Measurements from ENCODE around the gene RTKN2.
"Not testable (repeated sequence)": the region's sequence is repeated elsewhere in the genome, so short reads cannot be mapped to it uniquely, and the experiment has no call there.

RTKN2 gene, protein sequence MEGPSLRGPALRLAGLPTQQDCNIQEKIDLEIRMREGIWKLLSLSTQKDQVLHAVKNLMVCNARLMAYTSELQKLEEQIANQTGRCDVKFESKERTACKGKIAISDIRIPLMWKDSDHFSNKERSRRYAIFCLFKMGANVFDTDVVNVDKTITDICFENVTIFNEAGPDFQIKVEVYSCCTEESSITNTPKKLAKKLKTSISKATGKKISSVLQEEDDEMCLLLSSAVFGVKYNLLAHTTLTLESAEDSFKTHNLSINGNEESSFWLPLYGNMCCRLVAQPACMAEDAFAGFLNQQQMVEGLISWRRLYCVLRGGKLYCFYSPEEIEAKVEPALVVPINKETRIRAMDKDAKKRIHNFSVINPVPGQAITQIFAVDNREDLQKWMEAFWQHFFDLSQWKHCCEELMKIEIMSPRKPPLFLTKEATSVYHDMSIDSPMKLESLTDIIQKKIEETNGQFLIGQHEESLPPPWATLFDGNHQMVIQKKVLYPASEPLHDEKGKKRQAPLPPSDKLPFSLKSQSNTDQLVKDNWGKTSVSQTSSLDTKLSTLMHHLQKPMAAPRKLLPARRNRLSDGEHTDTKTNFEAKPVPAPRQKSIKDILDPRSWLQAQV

DNA sequence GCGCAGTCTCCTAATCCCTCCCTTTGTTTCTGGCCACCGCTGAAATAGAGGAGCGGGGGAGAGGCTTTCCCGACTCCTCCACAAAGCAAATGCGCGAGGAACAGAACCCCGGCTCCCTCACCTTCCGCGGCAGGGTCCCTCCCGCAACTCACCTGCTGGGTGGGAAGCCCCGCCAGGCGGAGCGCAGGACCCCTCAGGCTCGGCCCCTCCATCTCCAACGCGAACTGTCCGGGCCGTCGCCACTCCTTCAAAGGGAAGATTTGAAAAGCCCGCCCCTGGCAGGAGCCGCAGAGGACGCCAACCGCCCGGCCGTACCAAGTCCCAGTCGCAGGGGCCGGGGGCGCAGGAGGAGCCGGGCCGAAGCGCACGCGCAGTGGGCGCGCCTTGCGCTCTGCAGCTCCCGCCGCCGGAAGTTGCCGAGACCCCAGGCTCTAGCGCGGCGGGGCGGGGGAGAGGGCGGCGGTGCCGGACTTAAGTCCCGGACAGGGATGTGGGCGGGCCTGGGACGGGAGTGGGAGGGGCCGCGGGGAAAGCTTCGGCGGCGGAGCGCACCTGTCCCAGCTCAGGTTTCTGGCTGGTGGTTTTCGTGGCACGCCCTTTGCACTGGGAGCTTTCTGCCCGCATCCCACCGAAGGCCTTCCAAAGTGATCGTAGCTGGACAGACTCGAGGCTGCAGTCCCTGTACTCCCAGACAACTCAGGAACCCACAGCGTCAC, at the start of gene RTKN2:
Gene RTKN2 (minus strand): TSS at position 446 of the 716 bp plus-strand sequence. CDS start 234 bp downstream, at position 212.
- DNase-seq (ENCODE audit: low read depth in 2 of 2, low spot score in 1 of 2), result peak in 1 of 2 donors; percentile 17

DNA sequence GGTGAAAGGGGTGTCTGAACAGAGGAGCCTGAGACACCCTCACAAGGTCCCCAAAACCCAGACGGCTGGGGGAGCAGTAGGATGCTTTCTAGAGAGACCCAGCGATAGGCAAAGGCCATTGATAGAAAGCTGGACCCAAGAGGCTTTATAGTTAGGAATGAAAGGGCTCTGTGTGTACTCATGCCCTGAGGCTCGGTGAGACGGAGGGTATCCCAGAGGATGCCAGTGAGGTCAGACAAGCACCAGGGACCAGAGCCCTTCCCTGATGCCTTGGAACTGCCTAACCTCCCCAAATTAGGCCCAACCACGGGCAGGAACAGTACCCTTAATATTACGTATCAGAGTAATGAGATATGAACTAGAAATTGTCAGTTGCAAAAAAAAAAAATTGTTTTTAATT, 48.6 kb upstream of the RTKN2 start:
- DNase-seq (ENCODE audit: low read depth in 2 of 2, low spot score in 1 of 2), result no peak

DNA sequence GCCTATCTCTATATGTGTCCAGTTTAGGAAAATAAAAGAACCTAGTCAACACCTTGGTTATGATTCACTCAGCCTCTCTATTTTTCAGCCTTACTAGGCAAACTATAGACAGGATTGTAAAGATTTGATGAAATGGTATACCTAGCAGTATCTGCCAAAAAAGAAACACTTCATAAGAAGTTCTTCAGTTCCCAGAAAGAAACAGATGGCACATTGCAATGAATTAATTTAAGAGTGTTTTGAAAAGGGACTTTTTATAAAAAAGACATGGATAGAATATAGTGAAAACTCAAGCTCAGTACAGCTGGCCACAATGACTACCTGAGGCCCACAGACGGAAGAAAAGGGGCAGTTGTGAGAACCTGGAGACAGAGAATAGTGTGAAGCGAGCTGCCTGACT, 40.6 kb upstream of the RTKN2 start:
- DNase-seq (ENCODE audit: low read depth in 2 of 2, low spot score in 1 of 2), result no peak

DNA sequence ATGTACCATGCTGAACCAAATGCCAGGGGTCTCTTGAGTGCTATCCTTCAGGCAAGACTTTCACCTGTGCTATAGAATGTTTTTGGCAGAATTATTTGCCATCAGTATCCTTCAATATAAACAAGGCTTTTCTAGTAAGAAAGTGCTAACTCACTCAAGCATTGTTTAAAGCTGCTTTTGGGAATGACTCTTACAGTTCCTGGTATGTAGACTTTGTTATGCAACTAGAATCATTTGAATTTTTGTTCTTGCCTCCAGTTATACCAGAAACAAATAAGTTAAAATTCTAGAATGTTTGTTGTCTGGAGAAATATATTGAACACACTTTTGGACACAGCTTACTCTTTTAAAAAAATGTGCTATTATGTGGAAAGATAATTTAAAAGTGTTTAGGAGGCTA, 39.5 kb upstream of the RTKN2 start:
- no peak for DNase-seq (ENCODE audit: low read depth in 2 of 2, low spot score in 1 of 2)

DNA sequence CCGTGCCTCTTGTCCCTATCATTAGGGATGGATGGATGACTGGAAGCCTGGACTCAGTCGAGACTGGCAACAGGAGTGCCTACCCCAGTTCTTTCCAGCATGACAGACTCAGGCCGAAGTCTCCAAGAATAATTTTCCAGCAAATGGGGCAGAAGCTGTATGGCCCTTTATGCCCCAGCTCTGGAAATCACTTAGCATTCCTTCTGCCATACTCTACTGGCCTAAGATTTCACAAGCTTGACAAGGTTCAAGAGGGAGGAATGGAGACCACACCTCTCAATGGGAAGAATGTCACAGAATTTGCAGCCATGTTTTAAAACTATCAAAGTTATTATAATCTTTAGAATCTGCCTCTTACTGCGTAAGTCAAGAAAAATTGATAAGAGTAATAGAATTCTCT, 39.0 kb upstream of the RTKN2 start:
- DNase-seq (ENCODE audit: low read depth in 2 of 2, low spot score in 1 of 2), result no peak

DNA sequence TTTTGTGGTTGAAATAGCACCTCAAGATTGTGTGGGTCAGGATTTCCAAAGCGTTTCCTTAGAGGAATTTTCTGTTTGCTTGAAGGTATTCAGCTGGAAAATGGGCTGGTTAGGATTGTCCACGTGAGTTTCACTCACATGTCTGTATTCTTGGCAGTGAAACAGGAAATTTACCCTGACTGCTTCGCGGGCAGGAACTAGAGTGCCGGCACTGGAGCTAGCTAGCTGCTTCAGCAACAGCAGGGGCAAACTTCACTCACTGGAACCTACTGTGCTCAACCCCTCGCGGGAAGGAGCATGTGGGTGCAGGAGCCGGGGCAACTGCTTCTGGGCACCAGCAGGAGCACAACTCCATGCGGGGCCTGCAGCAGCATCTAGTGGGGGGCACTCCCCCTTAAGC, 38.0 kb upstream of the RTKN2 start:
- no peak for DNase-seq (ENCODE audit: low read depth in 2 of 2, low spot score in 1 of 2)

DNA sequence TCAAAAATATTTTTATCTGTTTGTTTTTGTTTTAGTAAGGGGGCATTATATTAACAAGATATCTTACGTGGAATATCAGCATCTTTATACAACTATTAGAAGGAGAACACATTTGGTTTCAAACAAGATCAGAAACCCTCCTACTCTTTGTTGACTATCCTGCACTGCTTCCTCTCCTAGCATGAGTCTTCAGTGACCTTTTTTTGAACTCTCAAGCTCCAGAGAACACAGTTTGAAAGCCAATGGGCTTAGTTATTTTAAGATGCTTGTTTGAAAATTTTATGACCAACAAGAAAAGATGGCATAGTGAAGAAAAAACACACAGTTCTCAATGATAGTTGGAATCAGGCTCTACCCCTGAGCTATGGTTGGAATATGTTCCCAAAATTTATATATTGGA, 37.2 kb upstream of the RTKN2 start:
- no peak for DNase-seq (ENCODE audit: low read depth in 2 of 2, low spot score in 1 of 2)

DNA sequence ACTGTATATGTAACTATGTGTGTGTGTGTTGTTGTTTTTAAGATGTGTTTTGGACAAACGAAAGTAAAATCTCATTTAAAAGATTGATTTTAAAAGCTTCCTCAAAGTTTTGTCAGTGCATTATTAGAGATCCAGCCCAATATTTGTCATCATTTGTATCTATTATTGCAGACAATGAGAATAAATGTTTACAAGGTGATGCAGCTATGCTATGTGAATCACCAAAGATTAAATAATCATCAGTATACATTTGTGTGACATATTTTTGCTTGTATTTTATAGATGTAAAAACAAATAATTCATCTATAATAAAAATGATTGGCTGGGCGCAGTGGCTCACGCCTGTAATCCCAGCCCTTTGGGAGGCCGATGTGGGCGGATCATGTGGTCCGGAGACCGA, 35.3 kb upstream of the RTKN2 start:
- no peak for DNase-seq (ENCODE audit: low read depth in 2 of 2, low spot score in 1 of 2)

DNA sequence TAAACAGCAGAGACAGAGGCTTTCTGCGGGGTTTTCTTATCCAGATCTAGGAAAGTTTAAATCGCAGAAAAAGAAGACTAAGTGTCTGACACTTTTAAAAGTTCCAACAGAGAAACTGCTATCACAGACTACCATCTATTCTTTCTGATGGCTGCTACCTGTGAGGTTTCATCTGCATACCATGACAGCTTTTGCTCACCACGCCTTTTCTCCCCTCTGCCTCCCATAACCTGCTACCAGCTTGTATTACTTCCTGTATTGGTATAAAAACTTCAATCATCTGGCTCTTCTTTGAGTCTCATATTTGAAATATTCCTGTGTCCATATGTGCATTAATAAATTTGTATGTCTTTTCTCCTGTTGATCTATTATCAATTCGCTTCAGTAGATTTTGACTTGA, 34.1 kb upstream of the RTKN2 start:
- DNase-seq (ENCODE audit: low read depth in 2 of 2, low spot score in 1 of 2), result no peak

DNA sequence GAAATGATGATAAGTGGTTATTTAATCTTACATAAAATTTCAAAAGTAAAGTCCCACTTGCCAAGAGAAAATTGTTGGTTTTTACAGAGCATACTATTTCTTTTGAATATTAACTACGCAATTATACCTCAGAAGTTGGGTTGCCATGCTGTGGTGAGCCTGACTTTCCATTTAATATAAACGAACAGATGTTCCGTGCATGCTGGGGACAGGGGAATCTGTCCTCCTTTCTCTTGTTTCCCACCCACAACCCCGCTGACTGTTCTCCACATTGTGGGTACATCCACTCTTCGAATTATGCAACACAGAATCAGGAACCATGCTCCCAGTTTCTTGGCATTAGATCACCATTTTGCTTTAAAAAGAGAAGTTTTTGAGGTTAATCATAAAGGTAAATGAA, 29.2 kb upstream of the RTKN2 start:
- DNase-seq (ENCODE audit: low read depth in 2 of 2, low spot score in 1 of 2), result no peak

DNA sequence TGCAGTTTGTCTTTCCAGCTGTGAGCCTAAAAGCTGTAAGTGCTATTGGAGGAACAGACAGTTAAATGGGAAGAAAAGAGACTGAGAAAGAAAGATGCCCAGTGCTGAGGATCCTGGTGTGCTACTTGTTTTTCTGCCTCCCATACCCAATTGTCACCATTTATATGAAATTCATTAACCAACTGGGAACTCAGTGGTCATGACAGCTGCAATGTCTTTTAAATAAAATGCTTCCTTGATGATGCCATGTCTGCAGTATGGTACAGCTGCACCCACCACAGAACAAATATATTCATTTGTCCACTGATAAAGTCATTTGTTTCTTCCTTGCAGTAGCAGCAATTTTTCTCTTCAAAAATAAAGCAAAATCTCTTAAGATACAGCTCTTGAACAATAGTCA, 15.6 kb upstream of the RTKN2 start:
- DNase-seq (ENCODE audit: low read depth in 2 of 2, low spot score in 1 of 2), result no peak

DNA sequence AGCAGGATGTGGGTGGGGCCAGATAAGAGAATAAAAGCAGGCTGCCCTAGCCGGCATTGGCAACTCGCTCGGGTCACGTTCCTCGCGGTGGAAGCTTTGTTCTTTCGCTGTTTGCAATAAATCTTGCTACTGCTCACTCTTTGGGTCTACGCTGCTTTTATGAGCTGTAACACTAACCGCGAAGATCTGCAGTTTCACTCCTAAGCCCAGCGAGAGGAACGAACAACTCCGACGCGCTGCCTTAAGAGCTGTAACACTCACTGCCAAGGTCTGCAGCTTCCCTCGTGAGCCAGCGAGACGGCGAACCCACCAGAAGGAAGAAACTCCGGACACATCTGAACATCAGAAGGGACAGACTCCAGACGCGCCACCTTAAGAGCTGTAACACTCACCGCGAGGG, 12.7 kb upstream of the RTKN2 start:
- DNase-seq (ENCODE audit: low read depth in 2 of 2, low spot score in 1 of 2), result not testable (repeated sequence)

DNA sequence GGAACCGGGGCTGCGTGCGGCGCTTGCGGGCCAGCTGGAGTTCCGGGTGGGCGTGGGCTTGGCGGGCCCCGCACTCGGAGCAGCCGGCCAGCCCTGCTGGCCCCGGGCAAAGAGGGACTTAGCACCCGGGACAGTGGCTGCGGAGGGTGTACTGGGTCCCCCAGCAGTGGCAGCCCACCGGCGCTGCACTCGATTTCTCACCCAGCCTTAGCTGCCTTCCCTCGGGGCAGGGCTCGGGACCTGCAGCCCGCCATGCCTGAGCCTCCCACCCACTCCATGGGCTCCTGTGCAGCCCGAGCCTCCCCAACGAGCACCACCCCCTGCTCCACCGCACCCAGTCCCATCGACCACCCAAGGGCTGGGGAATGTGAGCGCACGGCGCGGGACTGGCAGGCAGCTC, 11.7 kb upstream of the RTKN2 start:
- not testable (repeated sequence) for DNase-seq (ENCODE audit: low read depth in 2 of 2, low spot score in 1 of 2)

DNA sequence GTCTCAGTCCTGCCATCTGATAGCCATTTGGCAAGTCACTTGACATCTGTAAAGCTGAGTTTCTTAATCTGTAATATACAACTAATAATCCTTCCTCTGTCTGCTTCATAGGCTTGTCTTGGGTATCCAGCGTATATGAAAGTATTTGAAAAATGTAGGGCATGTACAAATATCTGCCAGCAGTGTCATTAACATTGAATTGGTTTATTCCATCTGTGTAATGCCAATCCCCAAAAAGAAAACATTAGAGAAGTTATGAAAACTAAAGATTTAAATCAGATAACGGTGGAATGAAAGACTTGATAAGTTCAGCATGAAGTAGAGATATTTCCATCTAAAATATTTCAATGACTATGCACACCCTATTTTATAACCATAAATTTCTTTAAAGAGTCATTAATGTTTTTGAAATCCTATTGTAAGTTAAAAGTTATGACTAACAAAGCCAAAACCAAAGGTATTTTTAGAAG, 9.8 kb upstream of the RTKN2 start:
- DNase-seq (ENCODE audit: low read depth in 2 of 2, low spot score in 1 of 2), result no peak

DNA sequence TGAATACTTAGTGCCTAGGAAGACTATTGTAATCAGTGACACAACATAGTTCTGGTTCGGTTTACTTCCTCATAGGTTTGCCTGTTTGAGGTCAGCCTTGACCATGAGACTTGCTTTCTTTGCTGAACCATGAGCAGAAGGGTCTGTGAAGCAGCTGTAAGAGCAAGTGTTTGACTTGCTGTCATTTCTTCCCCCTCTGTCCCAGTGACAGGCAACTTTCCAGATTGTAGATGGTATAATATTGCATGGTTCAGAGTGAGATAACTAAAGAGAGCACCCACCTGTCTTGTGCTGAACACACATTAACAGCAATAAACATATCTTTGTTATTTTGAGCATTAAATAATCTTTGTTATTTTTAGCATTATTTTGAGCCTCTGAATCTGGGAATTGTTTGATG, 9.3 kb upstream of the RTKN2 start:
- DNase-seq (ENCODE audit: low read depth in 2 of 2, low spot score in 1 of 2), result no peak

DNA sequence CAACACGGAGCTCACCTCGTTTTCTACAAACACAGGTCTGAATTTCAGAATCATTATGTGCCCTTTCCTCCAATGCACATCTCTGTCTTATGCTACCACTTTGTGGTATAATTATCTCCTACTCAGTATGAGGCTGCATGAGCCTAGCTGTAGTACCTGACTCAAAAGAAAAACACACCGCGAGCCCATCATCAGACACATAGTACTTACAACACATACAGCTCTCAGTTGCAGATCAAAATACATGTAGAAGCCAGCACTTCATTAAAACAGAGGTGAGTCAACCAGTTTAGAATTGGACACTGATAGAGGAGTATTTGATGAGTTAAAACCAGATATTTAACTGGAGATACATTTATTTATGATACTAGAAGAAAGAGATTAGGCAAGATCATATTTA, 1.4 kb upstream of the RTKN2 start:
- no peak for DNase-seq (ENCODE audit: low read depth in 2 of 2, low spot score in 1 of 2)

DNA sequence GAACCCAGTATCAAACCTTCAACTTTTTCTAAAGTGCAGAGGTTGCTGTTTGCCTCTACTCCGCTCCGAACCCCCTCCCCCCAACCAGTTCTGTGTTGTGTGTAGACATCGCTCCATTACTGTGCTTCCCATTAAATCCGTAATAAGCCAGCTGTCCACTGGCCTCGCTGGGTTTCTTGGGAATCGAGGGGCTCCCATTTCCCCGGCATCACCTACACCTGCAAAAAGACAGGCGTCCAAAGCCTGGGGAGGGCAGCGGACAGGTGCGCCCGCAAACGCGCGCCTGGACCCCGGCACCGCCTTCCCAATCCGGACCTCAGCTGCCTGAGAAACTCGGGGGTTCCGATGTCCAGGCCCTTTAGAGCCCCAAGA, 631 bp downstream of the RTKN2 start:
- no peak for DNase-seq (ENCODE audit: low read depth in 2 of 2, low spot score in 1 of 2)

DNA sequence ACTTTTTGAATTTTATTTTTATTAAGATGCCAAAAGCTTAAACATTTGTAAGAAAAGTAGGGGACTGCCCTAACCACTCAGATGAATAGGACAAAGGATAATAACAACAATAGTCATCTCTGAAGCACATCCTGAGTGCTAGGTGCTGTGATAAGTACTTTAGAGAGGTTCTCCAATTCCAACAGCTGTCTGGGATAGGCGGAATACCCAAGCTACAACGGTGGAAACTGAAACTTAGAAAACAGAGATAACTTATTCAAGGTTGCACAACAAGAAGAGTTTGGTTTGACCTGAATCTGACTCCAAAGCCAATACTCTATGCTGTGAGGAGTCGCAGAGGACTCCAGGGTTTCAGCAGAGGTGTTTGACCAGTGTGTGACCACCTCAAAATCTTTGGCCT, 2.0 kb downstream of the RTKN2 start:
- DNase-seq (ENCODE audit: low read depth in 2 of 2, low spot score in 1 of 2), result no peak

DNA sequence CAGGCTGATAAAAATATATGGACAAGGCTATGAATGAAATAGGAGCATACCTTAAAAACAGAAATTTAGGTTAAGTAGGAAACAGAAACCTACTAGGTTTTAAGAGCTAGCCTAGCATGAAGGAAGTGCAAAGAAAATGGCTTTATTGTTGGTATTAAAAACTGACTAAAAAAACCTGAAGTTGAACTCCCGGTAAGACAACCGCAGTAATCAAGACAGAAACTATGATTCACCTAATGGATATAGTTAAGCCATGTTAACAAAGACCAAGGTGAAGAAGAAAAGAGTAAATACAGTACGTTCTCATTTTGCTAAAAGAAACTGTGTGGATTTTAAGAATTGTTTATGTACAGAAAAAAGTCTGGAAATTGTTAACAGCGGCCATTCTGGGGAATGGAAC, 2.5 kb downstream of the RTKN2 start:
- no peak for DNase-seq (ENCODE audit: low read depth in 2 of 2, low spot score in 1 of 2)

DNA sequence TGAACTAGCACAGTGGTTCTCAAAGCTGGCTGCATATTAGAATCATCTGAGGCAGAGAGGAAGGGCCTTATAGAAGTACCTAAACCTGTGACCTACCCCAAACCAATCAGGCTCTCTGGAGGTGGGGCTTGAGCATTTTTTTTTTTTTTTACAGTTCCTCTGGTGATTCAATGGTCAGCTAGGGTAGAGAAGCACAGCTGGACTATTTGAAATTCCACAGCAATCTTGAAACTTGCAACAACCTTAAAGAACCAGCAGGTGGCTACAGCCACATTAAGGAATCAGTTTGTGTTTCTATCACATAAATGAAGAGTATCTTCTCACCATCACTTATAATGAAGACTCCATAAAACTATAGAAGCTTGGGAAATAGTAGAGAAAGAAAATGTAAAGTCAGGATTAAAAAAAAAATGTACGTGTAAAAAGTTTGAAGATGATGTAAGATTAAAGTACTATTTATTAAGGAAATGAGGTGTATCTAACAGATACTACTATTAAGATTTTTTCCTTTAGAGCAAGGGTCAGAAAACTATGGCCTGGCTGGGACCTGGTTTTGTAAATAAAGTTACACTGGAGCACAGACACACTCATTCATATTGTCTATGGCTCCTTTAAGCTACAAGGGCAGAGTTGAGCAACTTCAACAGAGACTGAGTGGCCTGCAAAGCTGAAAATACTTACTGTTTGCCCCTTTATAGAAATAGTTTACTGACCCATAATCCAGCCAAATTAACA, 3.8 kb downstream of the RTKN2 start:
- no peak for DNase-seq (ENCODE audit: low read depth in 2 of 2, low spot score in 1 of 2)

DNA sequence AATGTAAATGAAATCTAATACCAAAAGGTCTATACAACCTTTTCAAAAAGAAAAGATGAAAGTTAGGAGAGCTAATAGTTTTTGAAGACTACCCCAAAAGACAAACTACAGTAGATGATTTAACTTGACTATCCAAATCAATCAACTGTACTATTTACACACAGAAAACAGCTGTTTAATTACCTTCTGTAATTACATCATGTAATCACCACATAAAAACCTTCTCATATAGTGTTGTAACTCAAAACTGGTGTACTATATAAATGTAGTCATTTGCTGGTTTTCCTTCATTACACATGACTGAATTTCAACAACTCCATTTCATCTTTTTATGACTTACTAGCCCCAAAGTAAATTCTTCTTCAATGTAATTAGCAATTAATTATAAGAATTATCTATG, 4.5 kb downstream of the RTKN2 start:
- DNase-seq (ENCODE audit: low read depth in 2 of 2, low spot score in 1 of 2), result no peak

DNA sequence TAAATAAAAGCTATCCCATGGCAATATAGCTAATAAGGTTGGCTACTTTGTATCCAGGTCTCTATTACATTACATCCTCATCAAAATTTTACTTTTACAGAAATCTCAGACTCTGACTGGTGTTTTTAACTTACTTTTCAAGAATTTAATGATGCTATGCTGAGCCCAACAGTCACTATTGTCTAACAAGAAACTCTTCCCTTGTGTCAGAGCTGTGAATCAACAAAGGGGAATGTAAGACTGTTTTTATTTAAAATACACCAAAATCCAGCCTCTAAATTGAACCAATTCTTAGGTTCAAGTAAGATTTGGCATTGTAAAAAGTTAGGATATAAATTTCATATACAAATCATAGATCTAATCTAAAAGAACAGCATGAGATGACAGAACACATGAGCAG, 7.0 kb downstream of the RTKN2 start:
- no peak for DNase-seq (ENCODE audit: low read depth in 2 of 2, low spot score in 1 of 2)
